SK-N-SH (cell line): ENCODE results near the gene P2RX3.

ENCODE experiments used
- CTCF ChIP-seq: fragments of 200-600 bp; sonication (generic); IDR thresholded peaks from 2 replicates; pipeline ENCODE4 v1.6.1; 2017; ENCODE audit warnings: antibody characterized with exemption, mild to moderate bottlenecking, moderate library complexity
- FOXM1 ChIP-seq: IDR thresholded peaks from 2 replicates; pipeline ENCODE4 v1.4.0; 2012; ENCODE audit warnings: low read depth, mild to moderate bottlenecking
- GATA2 ChIP-seq: sonication (generic); formaldehyde crosslinking; IDR thresholded peaks from 2 replicates; pipeline ENCODE4 v1.5.0; 2020; ENCODE audit warnings: mild to moderate bottlenecking, missing genetic modification reagents
- TF ChIP-seq, protein P1 (sequence below): IDR thresholded peaks from 2 replicates; pipeline ENCODE4 v1.6.1; 2012; ENCODE audit warnings: mild to moderate bottlenecking, low read depth, low read length, moderate library complexity

DNA sequence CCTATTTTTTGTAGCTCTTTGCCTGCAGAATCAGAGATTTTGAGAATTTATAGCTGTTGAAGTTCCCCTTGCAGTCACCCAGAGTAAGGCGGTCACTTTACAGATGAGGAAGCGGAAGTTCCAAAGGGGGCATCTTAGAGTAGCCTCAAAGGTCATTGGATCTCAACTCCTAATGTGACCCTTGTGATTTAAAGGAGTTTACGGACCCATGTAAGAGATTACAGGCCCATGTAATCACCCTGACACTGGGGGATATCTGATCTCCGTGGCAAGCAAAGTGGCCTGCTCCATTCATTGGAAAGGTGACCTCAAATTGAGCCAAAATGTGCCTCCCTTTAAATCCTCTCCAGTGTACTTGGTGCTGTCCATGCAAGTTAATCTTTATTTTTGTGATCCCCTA, 15.7 kb downstream of the P2RX3 start:
- no peak for TF ChIP-seq FOXM1
- TF ChIP-seq CTCF: no peak
- no peak for TF ChIP-seq GATA2
- TF ChIP-seq, protein P1, sequence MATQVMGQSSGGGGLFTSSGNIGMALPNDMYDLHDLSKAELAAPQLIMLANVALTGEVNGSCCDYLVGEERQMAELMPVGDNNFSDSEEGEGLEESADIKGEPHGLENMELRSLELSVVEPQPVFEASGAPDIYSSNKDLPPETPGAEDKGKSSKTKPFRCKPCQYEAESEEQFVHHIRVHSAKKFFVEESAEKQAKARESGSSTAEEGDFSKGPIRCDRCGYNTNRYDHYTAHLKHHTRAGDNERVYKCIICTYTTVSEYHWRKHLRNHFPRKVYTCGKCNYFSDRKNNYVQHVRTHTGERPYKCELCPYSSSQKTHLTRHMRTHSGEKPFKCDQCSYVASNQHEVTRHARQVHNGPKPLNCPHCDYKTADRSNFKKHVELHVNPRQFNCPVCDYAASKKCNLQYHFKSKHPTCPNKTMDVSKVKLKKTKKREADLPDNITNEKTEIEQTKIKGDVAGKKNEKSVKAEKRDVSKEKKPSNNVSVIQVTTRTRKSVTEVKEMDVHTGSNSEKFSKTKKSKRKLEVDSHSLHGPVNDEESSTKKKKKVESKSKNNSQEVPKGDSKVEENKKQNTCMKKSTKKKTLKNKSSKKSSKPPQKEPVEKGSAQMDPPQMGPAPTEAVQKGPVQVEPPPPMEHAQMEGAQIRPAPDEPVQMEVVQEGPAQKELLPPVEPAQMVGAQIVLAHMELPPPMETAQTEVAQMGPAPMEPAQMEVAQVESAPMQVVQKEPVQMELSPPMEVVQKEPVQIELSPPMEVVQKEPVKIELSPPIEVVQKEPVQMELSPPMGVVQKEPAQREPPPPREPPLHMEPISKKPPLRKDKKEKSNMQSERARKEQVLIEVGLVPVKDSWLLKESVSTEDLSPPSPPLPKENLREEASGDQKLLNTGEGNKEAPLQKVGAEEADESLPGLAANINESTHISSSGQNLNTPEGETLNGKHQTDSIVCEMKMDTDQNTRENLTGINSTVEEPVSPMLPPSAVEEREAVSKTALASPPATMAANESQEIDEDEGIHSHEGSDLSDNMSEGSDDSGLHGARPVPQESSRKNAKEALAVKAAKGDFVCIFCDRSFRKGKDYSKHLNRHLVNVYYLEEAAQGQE: no peak
